Erythroblast (primary cell): Measurements from ENCODE around the gene KCNE1.
"Not testable (repeated sequence)": the region's sequence is repeated elsewhere in the genome, so short reads cannot be mapped to it uniquely, and the experiment has no call there.

Experiments used
- DNase-seq, 2 experiments: peaks; one replicate each; lab custom pipeline; 2025; lab: John Stamatoyannopoulos, UW
- GATA1 ChIP-seq: IDR thresholded peaks from 2 replicates; pipeline ENCODE4 v1.6.1; 2011; ENCODE audit warnings: low read depth, mild to moderate bottlenecking, control low read depth, low read length, moderate library complexity
- POLR2A ChIP-seq: IDR thresholded peaks from 2 replicates; pipeline ENCODE4 v1.6.1; 2011; ENCODE audit warnings: mild to moderate bottlenecking, low read length

The KCNE1 gene

GRCh38 chr21:34511787-34512455, at the start of gene KCNE1:
KCNE1 (minus strand) TSS chr21:34512210; CDS start chr21:34449634, 62,576 bp downstream.
- TF ChIP-seq POLR2A: no peak
- TF ChIP-seq GATA1: no peak
- no peak for DNase-seq

GRCh38 chr21:34561806-34562205, 49.8 kb upstream of the KCNE1 start:
- no peak for TF ChIP-seq POLR2A
- TF ChIP-seq GATA1: no peak

GRCh38 chr21:34560609-34561008, 48.6 kb upstream of the KCNE1 start:
- no peak for TF ChIP-seq POLR2A
- TF ChIP-seq GATA1: no peak
- no peak for DNase-seq

More at GRCh38 chr21:34561806-34562205, 49.8 kb upstream of the KCNE1 start:
- DNase-seq: no peak

GRCh38 chr21:34560021-34560420, 48.0 kb upstream of the KCNE1 start:
- DNase-seq: no peak
- TF ChIP-seq GATA1: no peak
- TF ChIP-seq POLR2A: no peak

- no peak for DNase-seq
- TF ChIP-seq GATA1 (no peak), POLR2A (no peak)
Observed at GRCh38 chr21:34559089-34559631, 47.1 kb upstream of the KCNE1 start.

- no peak for DNase-seq
- no peak for TF ChIP-seq POLR2A
- TF ChIP-seq GATA1: no peak
Observed at GRCh38 chr21:34558166-34558565, 46.2 kb upstream of the KCNE1 start.

- no peak for DNase-seq
- TF ChIP-seq POLR2A: no peak
- TF ChIP-seq GATA1: no peak
Observed at GRCh38 chr21:34557261-34557660, 45.3 kb upstream of the KCNE1 start.

- not testable (repeated sequence) for DNase-seq
Observed at GRCh38 chr21:34554670-34555069, 42.7 kb upstream of the KCNE1 start.

- no peak for TF ChIP-seq POLR2A
- TF ChIP-seq GATA1: no peak
- no peak for DNase-seq
Observed at GRCh38 chr21:34554227-34554626, 42.2 kb upstream of the KCNE1 start.

GRCh38 chr21:34553151-34553952, 41.3 kb upstream of the KCNE1 start:
- DNase-seq: no peak
- TF ChIP-seq GATA1 (no peak), POLR2A (no peak)

GRCh38 chr21:34552360-34553098, 40.5 kb upstream of the KCNE1 start:
- TF ChIP-seq POLR2A: no peak
- no peak for TF ChIP-seq GATA1
- no peak for DNase-seq

GRCh38 chr21:34550182-34550799, 38.3 kb upstream of the KCNE1 start:
- DNase-seq: no peak
- TF ChIP-seq POLR2A (no peak), GATA1 (no peak)

- no peak for TF ChIP-seq POLR2A
- TF ChIP-seq GATA1: no peak
Observed at GRCh38 chr21:34548781-34549376, 36.9 kb upstream of the KCNE1 start.

More at GRCh38 chr21:34548781-34549376, 36.9 kb upstream of the KCNE1 start:
- DNase-seq: no peak
